Fibroblast of mammary gland (primary cell): ENCODE results near the gene TIMP3.

Experiments used
- DNase-seq: peaks from one replicate; pipeline ENCODE4 v3.0.0-alpha.2; 2010; ENCODE audit warnings: low read depth
- H3K4me3 ChIP-seq: 2 replicates; pipeline ENCODE4 v1.5.1; 2011; ENCODE audit warnings: low read depth, mild to moderate bottlenecking, low read length, moderate library complexity; ENCODE audit not compliant: control insufficient read depth
- CTCF ChIP-seq: conservative IDR thresholded peaks from 2 replicates; pipeline ENCODE4 v1.5.1; 2011; ENCODE audit warnings: low read depth, low read length, inconsistent platforms; ENCODE audit not compliant: control insufficient read depth, insufficient read depth

TIMP3 gene

DNA sequence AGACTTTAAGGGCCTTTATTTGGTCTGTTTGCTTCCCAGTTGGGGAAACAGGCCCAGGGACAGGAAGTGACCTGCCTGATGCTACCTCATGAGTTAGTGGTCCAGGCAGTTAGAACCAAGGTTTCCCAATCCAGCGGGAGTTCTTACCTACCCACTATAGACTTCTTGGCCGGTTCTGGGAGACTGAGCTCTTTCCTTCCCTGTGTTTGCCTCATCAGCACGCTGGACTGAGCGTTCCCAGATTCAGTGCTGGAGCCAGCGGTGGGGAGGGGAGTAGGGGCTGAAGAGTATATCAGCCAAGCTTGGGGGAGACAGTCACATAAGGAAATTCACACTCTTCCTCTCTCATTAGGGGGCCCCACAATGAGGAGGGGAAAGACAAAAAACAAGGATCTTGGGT, 27.1 kb downstream of the TIMP3 start:
- TF ChIP-seq CTCF: no peak
- DNase-seq: no peak
- no peak overlapping the region for H3K4me3 ChIP-seq

GRCh38 chr22:32829451-32829851, 27.9 kb downstream of the TIMP3 start:
- no peak for DNase-seq
- no peak overlapping the region for H3K4me3 ChIP-seq
- no peak for TF ChIP-seq CTCF

GRCh38 chr22:32830473-32830872, 29.0 kb downstream of the TIMP3 start:
- no peak for TF ChIP-seq CTCF
- no peak for DNase-seq
- no peak overlapping the region for H3K4me3 ChIP-seq

DNA sequence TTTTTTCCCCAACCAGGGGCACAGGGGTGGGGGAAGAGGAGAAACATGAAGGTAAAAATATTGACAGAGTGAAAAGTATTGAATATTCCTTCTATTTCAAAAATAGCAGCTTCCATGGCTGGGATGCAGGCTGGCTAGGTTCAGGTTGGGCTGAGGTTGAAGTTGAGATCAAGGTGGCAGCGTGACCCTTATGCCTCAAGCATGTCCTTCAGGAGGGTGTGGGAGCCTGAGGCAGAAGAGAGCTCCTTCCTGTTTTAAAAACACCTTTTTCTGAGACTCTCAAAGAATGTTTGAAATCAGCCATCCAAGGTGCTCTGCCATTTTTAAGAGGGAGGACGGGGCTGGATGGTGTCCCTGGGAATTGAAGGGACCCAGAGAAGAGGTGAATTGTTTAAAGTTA, 29.5 kb downstream of the TIMP3 start:
- no peak overlapping the region for H3K4me3 ChIP-seq
- TF ChIP-seq CTCF: no peak
- DNase-seq: no peak

- no peak for TF ChIP-seq CTCF
- no peak for DNase-seq
- no peak overlapping the region for H3K4me3 ChIP-seq
Observed at GRCh38 chr22:32831584-32831983, 30.1 kb downstream of the TIMP3 start.

DNA sequence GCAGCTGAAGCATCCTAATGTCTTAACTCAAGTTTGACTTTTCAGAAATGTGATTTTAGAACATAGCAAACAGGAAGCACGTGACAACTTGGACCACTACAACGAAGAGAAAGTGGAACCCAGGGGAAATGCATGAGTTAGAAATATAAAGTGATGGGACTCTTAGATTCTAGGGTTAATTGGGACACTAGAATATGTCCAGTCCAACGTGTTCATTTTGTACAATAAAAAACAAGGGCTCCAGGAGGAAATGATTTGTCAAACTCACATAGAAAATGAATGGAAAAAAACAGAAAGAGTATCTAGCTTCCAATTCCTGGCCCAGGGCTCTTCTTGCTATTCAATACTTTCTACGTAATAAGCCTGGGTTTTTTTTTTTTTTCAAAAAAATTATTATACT, 30.7 kb downstream of the TIMP3 start:
- DNase-seq: no peak
- TF ChIP-seq CTCF: no peak
- no peak overlapping the region for H3K4me3 ChIP-seq
